ENCODE data around the gene PSD2. TPM values are rescaled to one million over a fixed set of nuclear protein-coding genes. Genes with fewer than 3 reads are reported as not detected.

The PSD2 gene
- total and polyA plus RNA-seq, 10 of the 15 experiments (the other 5 are each of a cell fraction or from before 2014, with no cell fraction given) = 0.02 to 0.14 (median 0.03) TPM; not detected in 5

DNA sequence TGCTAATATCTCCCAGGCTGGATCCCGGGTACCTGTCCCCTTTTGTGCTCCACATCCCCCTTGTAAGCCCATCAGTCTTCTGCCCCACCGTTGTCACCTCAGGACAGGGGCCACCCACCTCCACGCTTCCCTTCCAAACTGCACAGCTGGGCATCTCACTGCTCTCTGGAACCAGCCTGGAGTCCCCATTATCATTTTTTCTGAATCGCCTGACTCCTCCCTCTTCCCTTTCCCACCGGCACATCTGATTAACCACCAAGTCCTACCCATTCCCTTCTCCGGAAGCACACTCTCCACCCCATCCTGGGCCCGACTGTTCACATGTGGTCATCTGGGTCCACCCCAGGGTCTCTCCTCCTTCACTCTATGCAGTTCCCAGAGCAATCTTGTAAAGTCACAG is 53.9 kb downstream of the PSD2 start:
- peaks cover 0 to 5% of the 10 kb centered on the region in 2 experiments; a peak in 2 of 4 replicates for H3K36me3 ChIP-seq (ENCODE audit: control insufficient read depth in 2 of 2, insufficient read depth in 2 of 2, low read length in 1 of 2)
- TF ChIP-seq RCOR1 (conservative IDR thresholded peaks at IDR 0.05; ENCODE audit: low read depth, low read length) = no peak
- TF ChIP-seq, protein P1, sequence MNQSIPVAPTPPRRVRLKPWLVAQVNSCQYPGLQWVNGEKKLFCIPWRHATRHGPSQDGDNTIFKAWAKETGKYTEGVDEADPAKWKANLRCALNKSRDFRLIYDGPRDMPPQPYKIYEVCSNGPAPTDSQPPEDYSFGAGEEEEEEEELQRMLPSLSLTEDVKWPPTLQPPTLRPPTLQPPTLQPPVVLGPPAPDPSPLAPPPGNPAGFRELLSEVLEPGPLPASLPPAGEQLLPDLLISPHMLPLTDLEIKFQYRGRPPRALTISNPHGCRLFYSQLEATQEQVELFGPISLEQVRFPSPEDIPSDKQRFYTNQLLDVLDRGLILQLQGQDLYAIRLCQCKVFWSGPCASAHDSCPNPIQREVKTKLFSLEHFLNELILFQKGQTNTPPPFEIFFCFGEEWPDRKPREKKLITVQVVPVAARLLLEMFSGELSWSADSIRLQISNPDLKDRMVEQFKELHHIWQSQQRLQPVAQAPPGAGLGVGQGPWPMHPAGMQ (IDR thresholded peaks at IDR 0.05; ENCODE audit: borderline replicate concordance) = no peak
- no peak for TF ChIP-seq BCL11A (IDR thresholded peaks at IDR 0.05; ENCODE audit: low read depth, low read length)
- no peak for TF ChIP-seq POLR2AphosphoS5 (IDR thresholded peaks at IDR 0.05; ENCODE audit: low read length)
- TF ChIP-seq MTA3 (IDR thresholded peaks at IDR 0.05; ENCODE audit: borderline replicate concordance, low read length) = no peak
- TF ChIP-seq, protein P2, sequence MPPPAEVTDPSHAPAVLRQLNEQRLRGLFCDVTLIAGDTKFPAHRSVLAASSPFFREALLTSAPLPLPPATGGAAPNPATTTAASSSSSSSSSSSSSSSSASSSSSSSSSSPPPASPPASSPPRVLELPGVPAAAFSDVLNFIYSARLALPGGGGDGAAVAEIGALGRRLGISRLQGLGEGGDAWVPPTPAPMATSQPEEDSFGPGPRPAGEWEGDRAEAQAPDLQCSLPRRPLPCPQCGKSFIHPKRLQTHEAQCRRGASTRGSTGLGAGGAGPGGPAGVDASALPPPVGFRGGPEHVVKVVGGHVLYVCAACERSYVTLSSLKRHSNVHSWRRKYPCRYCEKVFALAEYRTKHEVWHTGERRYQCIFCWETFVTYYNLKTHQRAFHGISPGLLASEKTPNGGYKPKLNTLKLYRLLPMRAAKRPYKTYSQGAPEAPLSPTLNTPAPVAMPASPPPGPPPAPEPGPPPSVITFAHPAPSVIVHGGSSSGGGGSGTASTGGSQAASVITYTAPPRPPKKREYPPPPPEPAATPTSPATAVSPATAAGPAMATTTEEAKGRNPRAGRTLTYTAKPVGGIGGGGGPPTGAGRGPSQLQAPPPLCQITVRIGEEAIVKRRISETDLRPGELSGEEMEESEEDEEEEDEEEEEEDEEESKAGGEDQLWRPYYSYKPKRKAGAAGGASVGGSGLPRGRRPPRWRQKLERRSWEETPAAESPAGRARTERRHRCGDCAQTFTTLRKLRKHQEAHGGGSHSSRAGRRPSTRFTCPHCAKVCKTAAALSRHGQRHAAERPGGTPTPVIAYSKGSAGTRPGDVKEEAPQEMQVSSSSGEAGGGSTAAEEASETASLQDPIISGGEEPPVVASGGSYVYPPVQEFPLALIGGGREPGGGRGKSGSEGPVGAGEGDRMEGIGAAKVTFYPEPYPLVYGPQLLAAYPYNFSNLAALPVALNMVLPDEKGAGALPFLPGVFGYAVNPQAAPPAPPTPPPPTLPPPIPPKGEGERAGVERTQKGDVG (CRISPR knock-in tag; IDR thresholded peaks at IDR 0.05) = no peak
- TF ChIP-seq, protein P3, sequence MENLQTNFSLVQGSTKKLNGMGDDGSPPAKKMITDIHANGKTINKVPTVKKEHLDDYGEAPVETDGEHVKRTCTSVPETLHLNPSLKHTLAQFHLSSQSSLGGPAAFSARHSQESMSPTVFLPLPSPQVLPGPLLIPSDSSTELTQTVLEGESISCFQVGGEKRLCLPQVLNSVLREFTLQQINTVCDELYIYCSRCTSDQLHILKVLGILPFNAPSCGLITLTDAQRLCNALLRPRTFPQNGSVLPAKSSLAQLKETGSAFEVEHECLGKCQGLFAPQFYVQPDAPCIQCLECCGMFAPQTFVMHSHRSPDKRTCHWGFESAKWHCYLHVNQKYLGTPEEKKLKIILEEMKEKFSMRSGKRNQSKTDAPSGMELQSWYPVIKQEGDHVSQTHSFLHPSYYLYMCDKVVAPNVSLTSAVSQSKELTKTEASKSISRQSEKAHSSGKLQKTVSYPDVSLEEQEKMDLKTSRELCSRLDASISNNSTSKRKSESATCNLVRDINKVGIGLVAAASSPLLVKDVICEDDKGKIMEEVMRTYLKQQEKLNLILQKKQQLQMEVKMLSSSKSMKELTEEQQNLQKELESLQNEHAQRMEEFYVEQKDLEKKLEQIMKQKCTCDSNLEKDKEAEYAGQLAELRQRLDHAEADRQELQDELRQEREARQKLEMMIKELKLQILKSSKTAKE (IDR thresholded peaks at IDR 0.05; ENCODE audit: low read depth, poor library complexity, severe bottlenecking) = no peak
- TF ChIP-seq SMAD1 (IDR thresholded peaks at IDR 0.05; ENCODE audit: low read depth, partially characterized antibody) = no peak
- no peak for TF ChIP-seq JUNB (IDR thresholded peaks at IDR 0.05)
- no peak for TF ChIP-seq NR2C1 (IDR thresholded peaks at IDR 0.05)
- TF ChIP-seq KLF5 (IDR thresholded peaks at IDR 0.05; ENCODE audit: partially characterized antibody) = no peak
- no peak for TF ChIP-seq CHD4 (IDR thresholded peaks at IDR 0.05)
- no peak for TF ChIP-seq KAT2A (conservative IDR thresholded peaks at IDR 0.05; ENCODE audit: control insufficient read depth, low read depth, low read length)
- TF ChIP-seq TCF7 (IDR thresholded peaks at IDR 0.05; ENCODE audit: borderline replicate concordance) = no peak
- TF ChIP-seq RB1 (IDR thresholded peaks at IDR 0.05; ENCODE audit: borderline replicate concordance) = no peak
- no peak for TF ChIP-seq RELA (IDR thresholded peaks at IDR 0.05; ENCODE audit: borderline replicate concordance, partially characterized antibody)
- no peak overlapping the region for H3K27ac ChIP-seq (ENCODE audit: control insufficient read depth, insufficient read depth)
- BruUV-seq (replicated peaks) = no TSS peak
- no peaks in the 10 kb centered on the region for H4K20me1 ChIP-seq (ENCODE audit: control insufficient read depth, insufficient read depth)
- DNase-seq (ENCODE audit: low read depth, low spot score) = no peak
- 87% methylated on average over 7 of the region's 7 CpGs for WGBS (ENCODE audit: insufficient coverage, insufficient replicate concordance, low lambda C conversion rate, missing lambda C conversion rate)
- H3K27me3 ChIP-seq (replicated peaks in 1 of 2; ENCODE audit: control insufficient read depth in 2 of 2, insufficient read depth in 2 of 2, low read length in 1 of 2) = no peaks in the 10 kb centered on the region; a peak in 1 of 4 replicates
- ChIA-PET RAD21 (ENCODE audit: unreplicated experiment) (interaction anchor here (0.6 to 1.1 kb wide), 4 partner anchors 62 to 231 kb away, joined by 4 to 7 read pairs (median 6); no protein-coding TSS in a partner anchor), POLR2A (no interaction called here), SMC1A (ENCODE audit: uncharacterized antibody, unreplicated experiment) (interaction anchor here (0.7 to 2.3 kb wide), 4 partner anchors 13 to 119 kb away, joined by 3 to 14 read pairs (median 6); no protein-coding TSS in a partner anchor), CTCF (interaction anchor here (0.6 to 2.4 kb wide), 8 partner anchors 13 to 208 kb away, joined by 3 to 17 read pairs (median 4); no protein-coding TSS in a partner anchor)
- no peaks in the 10 kb centered on the region for H3K79me2 ChIP-seq (ENCODE audit: control insufficient read depth, insufficient read depth, low read length)
- no peak overlapping the region for H3K4me3 ChIP-seq
- peaks cover 4% of the 10 kb centered on the region for H3K4me1 ChIP-seq (ENCODE audit: control insufficient read depth, insufficient read depth, low read length)
- no peak for ATAC-seq
- no peak overlapping the region for H2AFZ ChIP-seq (ENCODE audit: control insufficient read depth, low read depth, low read length)
- no peak overlapping the region for H3K9ac ChIP-seq (ENCODE audit: control insufficient read depth, insufficient read depth, low read length)
- H3K4me2 ChIP-seq (ENCODE audit: control insufficient read depth, insufficient read depth) = no peak overlapping the region
- no peaks in the 10 kb centered on the region for H3K9me3 ChIP-seq (replicated peaks; ENCODE audit: control insufficient read depth, insufficient read depth, low read length)
- intact Hi-C loops (cut with micrococcal nuclease; ENCODE audit: unreplicated experiment) = loop anchor here (2.0 kb wide), 1 partner anchor 307 kb away; no protein-coding TSS in a partner anchor
- in situ Hi-C loops (cut with MboI) = no loop called here
- FAIRE-seq = no peak

Measured in GM12878 (cell line).